ENCODE results near the gene LRAT.

DNA sequence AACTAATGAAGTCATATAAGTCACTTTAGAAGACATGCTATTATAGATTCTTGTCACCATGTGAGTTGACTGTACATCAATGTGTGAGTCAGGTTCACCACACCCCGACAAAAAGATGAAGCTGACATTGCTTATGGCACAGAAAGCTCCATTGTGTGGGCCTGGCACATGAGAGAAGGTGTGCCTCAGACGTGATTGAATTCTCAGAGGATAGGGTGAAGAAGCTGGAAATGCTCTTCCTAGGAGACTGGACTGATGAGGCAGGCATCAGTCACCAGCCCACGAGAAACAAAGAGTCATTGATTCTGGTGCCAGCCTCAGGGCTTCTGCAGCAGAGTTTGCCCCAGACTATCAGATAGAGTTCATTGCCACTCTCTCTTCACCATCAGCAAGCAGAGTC lies 35.9 kb upstream of the LRAT start:
- TF ChIP-seq, protein P1, sequence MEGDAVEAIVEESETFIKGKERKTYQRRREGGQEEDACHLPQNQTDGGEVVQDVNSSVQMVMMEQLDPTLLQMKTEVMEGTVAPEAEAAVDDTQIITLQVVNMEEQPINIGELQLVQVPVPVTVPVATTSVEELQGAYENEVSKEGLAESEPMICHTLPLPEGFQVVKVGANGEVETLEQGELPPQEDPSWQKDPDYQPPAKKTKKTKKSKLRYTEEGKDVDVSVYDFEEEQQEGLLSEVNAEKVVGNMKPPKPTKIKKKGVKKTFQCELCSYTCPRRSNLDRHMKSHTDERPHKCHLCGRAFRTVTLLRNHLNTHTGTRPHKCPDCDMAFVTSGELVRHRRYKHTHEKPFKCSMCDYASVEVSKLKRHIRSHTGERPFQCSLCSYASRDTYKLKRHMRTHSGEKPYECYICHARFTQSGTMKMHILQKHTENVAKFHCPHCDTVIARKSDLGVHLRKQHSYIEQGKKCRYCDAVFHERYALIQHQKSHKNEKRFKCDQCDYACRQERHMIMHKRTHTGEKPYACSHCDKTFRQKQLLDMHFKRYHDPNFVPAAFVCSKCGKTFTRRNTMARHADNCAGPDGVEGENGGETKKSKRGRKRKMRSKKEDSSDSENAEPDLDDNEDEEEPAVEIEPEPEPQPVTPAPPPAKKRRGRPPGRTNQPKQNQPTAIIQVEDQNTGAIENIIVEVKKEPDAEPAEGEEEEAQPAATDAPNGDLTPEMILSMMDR (IDR thresholded peaks at IDR 0.05; ENCODE audit: control extremely low read depth in 1 of 3, insufficient read depth in 1 of 3, low read depth in 1 of 3, low read length in 3 of 3), result no peak
- TF ChIP-seq ZNF274 (IDR thresholded peaks at IDR 0.05; ENCODE audit: borderline replicate concordance, extremely low read depth, low read length) (no peak), MAFK (IDR thresholded peaks at IDR 0.05; ENCODE audit: low read depth, low read length) (no peak), CREB1 (IDR thresholded peaks at IDR 0.05) (no peak), JUND (IDR thresholded peaks at IDR 0.05; ENCODE audit: low read length) (no peak), SP2 (IDR thresholded peaks at IDR 0.05; ENCODE audit: low read length) (no peak), EZH2 (IDR thresholded peaks at IDR 0.05; ENCODE audit: low read depth, low read length, severe bottlenecking) (no peak), RXRA (IDR thresholded peaks at IDR 0.05; ENCODE audit: insufficient read depth, low read depth, low read length) (no peak), POLR2A (IDR thresholded peaks at IDR 0.05; ENCODE audit: control extremely low read depth in 1 of 2, low read depth in 2 of 2, low read length in 2 of 2) (no peak), EP300 (IDR thresholded peaks at IDR 0.05; ENCODE audit: borderline replicate concordance in 1 of 2, low read depth in 2 of 2, low read length in 2 of 2) (no peak), SIX5 (IDR thresholded peaks at IDR 0.05; ENCODE audit: low read depth, low read length) (no peak), TAF1 (IDR thresholded peaks at IDR 0.05; ENCODE audit: low read depth, low read length) (no peak)
- TF ChIP-seq, protein P2, sequence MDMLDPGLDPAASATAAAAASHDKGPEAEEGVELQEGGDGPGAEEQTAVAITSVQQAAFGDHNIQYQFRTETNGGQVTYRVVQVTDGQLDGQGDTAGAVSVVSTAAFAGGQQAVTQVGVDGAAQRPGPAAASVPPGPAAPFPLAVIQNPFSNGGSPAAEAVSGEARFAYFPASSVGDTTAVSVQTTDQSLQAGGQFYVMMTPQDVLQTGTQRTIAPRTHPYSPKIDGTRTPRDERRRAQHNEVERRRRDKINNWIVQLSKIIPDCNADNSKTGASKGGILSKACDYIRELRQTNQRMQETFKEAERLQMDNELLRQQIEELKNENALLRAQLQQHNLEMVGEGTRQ (IDR thresholded peaks at IDR 0.05; ENCODE audit: low read length), result no peak
